C4-2B (cell line): Measurements from ENCODE around the gene NAV2.

Source experiments
- H3K27ac ChIP-seq: fragments of 450-650 bp; 2 replicates; pipeline ENCODE4 v1.5.1; 2017
- ZFX ChIP-seq: fragments of 450-650 bp; IDR thresholded peaks from 2 replicates; pipeline ENCODE4 v1.6.1; 2017
- TF ChIP-seq, protein P1 (sequence below): fragments of 450-650 bp; conservative IDR thresholded peaks from 2 replicates; pipeline ENCODE4 v1.5.1; 2017; ENCODE audit warnings: mild to moderate bottlenecking

The NAV2 gene

GRCh38 chr11:19826606-19827005 is 114.0 kb downstream of the NAV2 start:
- H3K27ac ChIP-seq, result no peak overlapping the region
- TF ChIP-seq, protein P1, sequence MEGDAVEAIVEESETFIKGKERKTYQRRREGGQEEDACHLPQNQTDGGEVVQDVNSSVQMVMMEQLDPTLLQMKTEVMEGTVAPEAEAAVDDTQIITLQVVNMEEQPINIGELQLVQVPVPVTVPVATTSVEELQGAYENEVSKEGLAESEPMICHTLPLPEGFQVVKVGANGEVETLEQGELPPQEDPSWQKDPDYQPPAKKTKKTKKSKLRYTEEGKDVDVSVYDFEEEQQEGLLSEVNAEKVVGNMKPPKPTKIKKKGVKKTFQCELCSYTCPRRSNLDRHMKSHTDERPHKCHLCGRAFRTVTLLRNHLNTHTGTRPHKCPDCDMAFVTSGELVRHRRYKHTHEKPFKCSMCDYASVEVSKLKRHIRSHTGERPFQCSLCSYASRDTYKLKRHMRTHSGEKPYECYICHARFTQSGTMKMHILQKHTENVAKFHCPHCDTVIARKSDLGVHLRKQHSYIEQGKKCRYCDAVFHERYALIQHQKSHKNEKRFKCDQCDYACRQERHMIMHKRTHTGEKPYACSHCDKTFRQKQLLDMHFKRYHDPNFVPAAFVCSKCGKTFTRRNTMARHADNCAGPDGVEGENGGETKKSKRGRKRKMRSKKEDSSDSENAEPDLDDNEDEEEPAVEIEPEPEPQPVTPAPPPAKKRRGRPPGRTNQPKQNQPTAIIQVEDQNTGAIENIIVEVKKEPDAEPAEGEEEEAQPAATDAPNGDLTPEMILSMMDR, result no peak
- TF ChIP-seq ZFX, result no peak

DNA sequence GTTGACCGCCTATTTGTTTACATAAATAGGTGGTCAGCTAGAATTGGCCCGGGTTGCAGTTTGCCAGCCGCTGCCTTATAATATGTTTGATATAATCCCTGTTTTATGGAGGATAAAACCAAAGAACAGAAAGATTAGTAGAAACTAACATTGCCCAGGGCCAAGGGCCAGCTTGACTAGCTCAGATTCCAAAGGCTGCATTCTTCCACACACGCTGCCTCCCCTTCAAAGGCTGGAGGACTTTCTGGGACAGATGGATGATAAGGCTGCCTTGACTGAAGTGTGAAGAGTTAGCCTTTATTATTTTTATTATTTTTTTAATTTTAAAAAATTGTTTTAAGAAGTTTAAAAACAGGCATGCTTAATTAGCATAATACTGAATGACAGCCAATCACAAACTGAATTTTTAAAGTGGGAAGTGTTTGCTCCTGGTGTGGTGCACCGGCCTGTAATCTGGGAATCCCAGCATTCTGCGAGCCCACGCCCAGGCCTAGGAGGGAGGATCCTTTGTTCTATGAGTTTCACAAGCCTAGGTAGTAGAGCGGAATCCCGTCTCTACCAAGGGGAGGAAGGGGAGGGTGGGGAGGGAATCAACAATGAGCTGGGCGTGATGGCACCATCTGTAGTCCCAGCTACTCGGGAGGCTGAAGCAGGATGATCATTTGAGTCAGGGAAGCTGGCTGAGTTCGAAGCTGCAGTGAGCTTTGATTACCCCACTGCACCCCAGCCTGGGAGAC is 114.9 kb downstream of the NAV2 start:
- no peak overlapping the region for H3K27ac ChIP-seq
- TF ChIP-seq, protein P1, result no peak
- TF ChIP-seq ZFX, result no peak

- no peak for TF ChIP-seq ZFX
- TF ChIP-seq, protein P1, result no peak
Observed at GRCh38 chr11:19828382-19829108, 115.9 kb downstream of the NAV2 start.

GRCh38 chr11:19829109-19829837 is 116.6 kb downstream of the NAV2 start:
- TF ChIP-seq ZFX, result no peak
- TF ChIP-seq, protein P1, result no peak

More at GRCh38 chr11:19828382-19829108, 115.9 kb downstream of the NAV2 start:
- H3K27ac ChIP-seq, result peak overlapping the region; percentile 19; the same call in 1 of the 2 replicates

DNA sequence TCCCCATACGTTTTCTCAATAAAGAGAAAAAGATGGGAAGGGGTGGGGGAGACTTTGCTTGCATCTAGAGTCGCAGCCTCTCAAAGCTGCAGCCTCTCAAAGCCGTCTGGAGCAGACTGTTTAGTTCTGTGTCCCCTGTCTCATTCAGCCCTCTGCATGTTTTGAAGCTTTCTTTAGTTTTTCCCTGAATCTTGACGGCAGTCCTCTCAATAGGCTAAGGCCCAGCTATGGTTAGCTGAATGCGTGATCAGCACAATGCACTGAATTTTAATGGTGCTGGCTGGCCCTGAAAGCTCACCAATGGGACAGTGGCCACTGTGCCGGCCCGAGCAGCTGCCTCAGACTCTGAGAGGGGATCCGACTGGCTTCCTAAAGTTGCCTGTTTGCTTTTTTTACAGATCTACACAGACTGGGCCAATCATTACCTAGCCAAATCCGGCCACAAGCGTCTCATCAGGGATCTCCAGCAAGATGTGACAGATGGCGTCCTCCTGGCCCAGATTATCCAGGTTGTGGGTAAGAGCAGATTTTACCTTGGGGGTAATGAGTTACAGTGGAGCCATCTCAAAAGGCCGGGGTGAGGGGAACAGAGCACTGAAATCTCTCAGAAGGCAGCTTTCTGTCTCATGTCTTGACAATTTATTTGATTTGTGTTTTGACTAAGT is 119.6 kb downstream of the NAV2 start:
- TF ChIP-seq, protein P1, result no peak
- TF ChIP-seq ZFX, result no peak
- H3K27ac ChIP-seq, result no peak overlapping the region

More at GRCh38 chr11:19829109-19829837, 116.6 kb downstream of the NAV2 start:
- H3K27ac ChIP-seq, result peak overlapping the region; percentile 19; the same call in 1 of the 2 replicates

DNA sequence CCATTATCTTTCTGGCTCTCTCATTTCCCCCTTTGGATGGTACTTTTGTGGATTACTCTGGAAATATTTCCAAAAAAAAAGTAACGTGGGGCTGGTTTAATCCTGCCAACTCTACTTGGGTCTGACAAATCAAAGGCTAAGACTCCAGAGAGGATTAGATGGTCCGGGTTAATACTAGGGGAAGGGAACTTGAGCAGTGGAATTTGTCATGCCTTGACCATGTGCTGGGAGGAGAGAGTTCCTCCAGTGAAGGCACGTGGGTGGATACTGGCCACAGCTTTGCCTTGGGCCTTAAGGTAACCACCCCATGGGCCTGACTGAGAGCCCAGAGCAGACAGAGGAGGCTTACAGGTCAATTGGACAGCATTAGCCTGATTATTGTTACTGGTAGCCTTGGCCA is 120.3 kb downstream of the NAV2 start:
- TF ChIP-seq, protein P1, result no peak
- no peak for TF ChIP-seq ZFX
- H3K27ac ChIP-seq, result no peak overlapping the region
